OCI-M2 (cell line): ENCODE measurements around the gene BCAP31.
"Not testable (repeated sequence)": the region's sequence is repeated elsewhere in the genome, so short reads cannot be mapped to it uniquely, and the experiment has no call there.

Experiments used
- DNase-seq: peaks from one replicate; lab custom pipeline; 2025; ENCODE audit not compliant: unreplicated experiment; lab: John Stamatoyannopoulos, UW

Gene BCAP31

GRCh38 chrX:153736071-153736820, 12.1 kb upstream of the BCAP31 start:
- no peak for DNase-seq

- DNase-seq, result no peak
These were observed 11.1 kb upstream of the BCAP31 start for GRCh38 chrX:153735274-153735673.

GRCh38 chrX:153734871-153735270, 10.7 kb upstream of the BCAP31 start:
- DNase-seq, result no peak

- DNase-seq, result no peak
These were observed 9.6 kb upstream of the BCAP31 start for GRCh38 chrX:153733651-153734240.

GRCh38 chrX:153732401-153732800, 8.2 kb upstream of the BCAP31 start:
- DNase-seq, result no peak

- DNase-seq, result no peak
These were observed 7.6 kb upstream of the BCAP31 start for GRCh38 chrX:153731845-153732215.

- no peak for DNase-seq
These were observed 7.1 kb upstream of the BCAP31 start for GRCh38 chrX:153731117-153731844.

GRCh38 chrX:153730115-153730514, 5.9 kb upstream of the BCAP31 start:
- not testable (repeated sequence) for DNase-seq

GRCh38 chrX:153728951-153729631, 4.9 kb upstream of the BCAP31 start:
- no peak for DNase-seq

- no peak for DNase-seq
These were observed 3.9 kb upstream of the BCAP31 start for GRCh38 chrX:153728095-153728494.

GRCh38 chrX:153727123-153727931, 3.1 kb upstream of the BCAP31 start:
- no peak for DNase-seq

GRCh38 chrX:153726286-153727122, 2.3 kb upstream of the BCAP31 start:
- no peak for DNase-seq

- DNase-seq, result no peak
These were observed 1.7 kb upstream of the BCAP31 start for GRCh38 chrX:153725832-153726285.

- no peak for DNase-seq
These were observed 1.0 kb upstream of the BCAP31 start for GRCh38 chrX:153725039-153725831.

GRCh38 chrX:153723351-153724251, 586 bp downstream of the BCAP31 start:
- DNase-seq, result no peak

- DNase-seq, result no peak
These were observed 1.4 kb downstream of the BCAP31 start for GRCh38 chrX:153722704-153723350.

GRCh38 chrX:153719701-153720100, 4.5 kb downstream of the BCAP31 start:
- DNase-seq, result no peak
